ENCODE measurements around the gene TREML4. TPM values are rescaled to one million over a fixed set of nuclear protein-coding genes. Genes with fewer than 3 reads are reported as not detected.

TREML4 gene
- total and polyA plus RNA-seq, 4 experiments from 2014 or later, result not detected

DNA sequence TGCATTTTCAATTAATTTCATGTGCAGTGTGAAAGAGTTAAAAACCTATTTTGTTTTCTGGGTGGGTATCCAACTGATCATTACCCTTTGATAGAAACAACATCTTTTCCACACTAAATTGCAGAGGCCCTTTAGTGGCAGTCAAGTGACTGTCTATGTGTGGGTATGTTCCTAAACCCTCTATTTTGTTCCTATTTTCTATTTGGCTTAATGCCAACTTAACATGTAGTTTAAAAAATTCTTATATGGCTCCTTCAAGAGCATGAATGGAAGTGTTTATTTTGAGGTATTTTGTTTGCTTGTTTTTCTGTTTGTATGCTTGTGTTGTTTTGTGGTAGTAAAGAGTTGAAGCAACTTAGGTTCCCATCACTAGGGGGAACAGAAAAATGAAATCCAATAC, 38.4 kb downstream of the TREML4 start:
- Histone ChIP-seq H3K4me3 (ENCODE audit: low read length in 2 of 2) (no peak overlapping the region), H3K27me3 (ENCODE audit: insufficient read depth, low read length) (no peaks in the 10 kb centered on the region), H3K9me3 (ENCODE audit: control insufficient read depth in 1 of 2, low read length in 2 of 2) (no peaks in the 10 kb centered on the region), H3K27ac (ENCODE audit: low read depth, low read length) (no peak overlapping the region), H3K4me1 (ENCODE audit: insufficient read depth, low read length) (no peaks in the 10 kb centered on the region), H3K36me3 (ENCODE audit: insufficient read depth, low read length) (no peaks in the 10 kb centered on the region)
- H3K4me3 Mint-ChIP-seq, result no peak overlapping the region
- ChIA-PET CTCF (ENCODE audit: partially characterized antibody) (no interaction called here), POLR2A (ENCODE audit: partially characterized antibody) (no interaction called here)
- no peaks in the 10 kb centered on the region for H3K4me1 Mint-ChIP-seq
- intact Hi-C loops (cut with micrococcal nuclease), result no loop called here
- peaks cover 0 to 2% of the 10 kb centered on the region in 2 donors for H3K27me3 Mint-ChIP-seq
- H3K27ac Mint-ChIP-seq, result no peak overlapping the region
- DNase-seq, result no peak
- peaks cover 2 to 4% of the 10 kb centered on the region in 2 donors for H3K36me3 Mint-ChIP-seq
- peaks cover 2 to 24% (median 20%) of the 10 kb centered on the region in 8 donors for H3K9me3 Mint-ChIP-seq

DNA sequence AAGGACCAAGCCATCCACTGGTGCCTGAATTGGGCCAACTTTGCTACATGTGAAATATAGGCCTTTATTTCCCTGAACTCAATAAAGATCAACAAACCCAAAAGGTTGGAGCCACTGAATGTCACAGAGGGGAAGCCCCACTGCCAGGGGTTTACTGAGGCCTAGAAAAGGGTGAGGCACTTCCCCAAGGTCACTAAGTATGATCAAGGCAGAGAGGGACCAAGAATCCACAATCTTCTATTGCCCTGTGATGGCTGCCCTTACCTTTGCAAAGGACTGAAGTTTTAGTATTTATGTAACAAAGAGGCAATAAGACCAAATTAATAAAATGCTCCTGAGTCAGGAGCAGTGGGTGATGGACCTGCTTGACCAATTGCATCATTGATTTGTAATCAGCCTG, 40.3 kb downstream of the TREML4 start:
- Mint-ChIP-seq H3K36me3 (no peaks in the 10 kb centered on the region), H3K27ac (no peak overlapping the region), H3K27me3 (no peaks in the 10 kb centered on the region), H3K4me1 (peaks cover 0 to 4% (median 3%) of the 10 kb centered on the region in 4 donors), H3K4me3 (no peak overlapping the region), H3K9me3 (peaks cover 0 to 6% (median 4%) of the 10 kb centered on the region in 8 donors)
- ChIA-PET CTCF (ENCODE audit: partially characterized antibody) (interaction anchor here (1.1 kb wide), 1 partner anchor 52 kb away, joined by 3 read pairs; no protein-coding TSS in a partner anchor), POLR2A (ENCODE audit: partially characterized antibody) (no interaction called here)
- H3K4me1 ChIP-seq (ENCODE audit: insufficient read depth, low read length), result no peaks in the 10 kb centered on the region
- H3K27me3 ChIP-seq (ENCODE audit: insufficient read depth, low read length), result no peaks in the 10 kb centered on the region
- H3K36me3 ChIP-seq (ENCODE audit: insufficient read depth, low read length), result no peaks in the 10 kb centered on the region
- DNase-seq, result no peak
- H3K4me3 ChIP-seq (ENCODE audit: low read length in 2 of 2), result no peak overlapping the region
- intact Hi-C loops (cut with micrococcal nuclease), result no loop called here
- no peaks in the 10 kb centered on the region for H3K9me3 ChIP-seq (ENCODE audit: control insufficient read depth in 1 of 2, low read length in 2 of 2)
- no peak overlapping the region for H3K27ac ChIP-seq (ENCODE audit: low read depth, low read length)

DNA sequence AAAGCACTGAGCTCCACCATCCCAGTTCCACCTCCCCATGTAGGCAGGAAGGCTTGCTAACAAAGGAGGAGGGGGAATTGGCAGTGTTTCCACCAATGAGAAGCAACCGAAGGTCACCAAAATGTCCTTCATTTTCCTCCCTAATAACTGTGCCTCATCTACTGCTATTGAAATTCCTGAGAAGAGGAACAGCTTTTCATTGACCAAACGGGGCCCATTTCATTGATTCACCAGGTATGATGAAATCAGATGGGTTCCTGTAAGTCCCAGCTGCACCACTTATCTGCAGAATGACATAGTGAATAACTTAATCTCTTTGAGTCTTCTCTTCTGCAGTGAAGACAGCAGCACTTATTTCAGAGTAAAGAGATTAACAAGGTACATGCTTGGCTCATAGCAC, 41.0 kb downstream of the TREML4 start:
- Mint-ChIP-seq H3K4me3 (no peak overlapping the region), H3K9me3 (peaks cover 0 to 2% (median 0%) of the 10 kb centered on the region in 8 donors), H3K27ac (no peak overlapping the region), H3K36me3 (no peaks in the 10 kb centered on the region), H3K27me3 (no peaks in the 10 kb centered on the region), H3K4me1 (peaks cover 0 to 4% (median 3%) of the 10 kb centered on the region in 4 donors)
- no peak overlapping the region for H3K4me3 ChIP-seq (ENCODE audit: low read length in 2 of 2)
- no peaks in the 10 kb centered on the region for H3K9me3 ChIP-seq (ENCODE audit: control insufficient read depth in 1 of 2, low read length in 2 of 2)
- no peak overlapping the region for H3K27ac ChIP-seq (ENCODE audit: low read depth, low read length)
- CTCF ChIA-PET (ENCODE audit: partially characterized antibody), result interaction anchor here (1.1 kb wide), 1 partner anchor 52 kb away, joined by 3 read pairs; no protein-coding TSS in a partner anchor
- no peaks in the 10 kb centered on the region for H3K4me1 ChIP-seq (ENCODE audit: insufficient read depth, low read length)
- H3K36me3 ChIP-seq (ENCODE audit: insufficient read depth, low read length), result no peaks in the 10 kb centered on the region
- H3K27me3 ChIP-seq (ENCODE audit: insufficient read depth, low read length), result no peaks in the 10 kb centered on the region
- POLR2A ChIA-PET (ENCODE audit: partially characterized antibody), result no interaction called here
- intact Hi-C loops (cut with micrococcal nuclease), result no loop called here
- DNase-seq, result no peak

DNA sequence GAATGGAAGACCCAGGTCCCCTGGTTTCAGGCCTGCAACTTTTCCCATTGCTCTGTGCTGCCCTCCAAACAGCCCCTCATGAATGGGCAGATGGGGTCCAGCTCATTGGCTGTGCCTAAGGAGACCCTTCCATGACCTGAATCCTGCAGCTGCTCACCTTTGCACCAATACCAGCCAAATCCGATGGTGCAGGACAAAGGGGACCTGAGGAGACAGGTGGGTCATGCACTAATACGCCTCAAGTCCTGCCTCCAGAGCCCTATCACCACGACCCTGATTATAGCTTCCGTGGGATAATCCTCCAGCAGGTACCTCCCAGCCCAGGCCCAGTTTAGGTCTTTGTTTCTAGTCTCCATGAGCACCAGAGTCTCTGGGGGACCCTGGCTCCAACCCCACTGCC, 41.6 kb downstream of the TREML4 start:
- no peak overlapping the region for H3K4me3 ChIP-seq (ENCODE audit: low read length in 2 of 2)
- Mint-ChIP-seq H3K4me3 (no peak overlapping the region), H3K9me3 (peaks cover 0 to 2% (median 0%) of the 10 kb centered on the region in 8 donors), H3K36me3 (no peaks in the 10 kb centered on the region), H3K27ac (no peak overlapping the region), H3K27me3 (no peaks in the 10 kb centered on the region), H3K4me1 (peaks cover 0 to 4% (median 3%) of the 10 kb centered on the region in 4 donors)
- no peaks in the 10 kb centered on the region for H3K27me3 ChIP-seq (ENCODE audit: insufficient read depth, low read length)
- no peak for DNase-seq
- no peaks in the 10 kb centered on the region for H3K36me3 ChIP-seq (ENCODE audit: insufficient read depth, low read length)
- H3K27ac ChIP-seq (ENCODE audit: low read depth, low read length), result no peak overlapping the region
- intact Hi-C loops (cut with micrococcal nuclease), result no loop called here
- no peaks in the 10 kb centered on the region for H3K9me3 ChIP-seq (ENCODE audit: control insufficient read depth in 1 of 2, low read length in 2 of 2)
- POLR2A ChIA-PET (ENCODE audit: partially characterized antibody), result no interaction called here
- H3K4me1 ChIP-seq (ENCODE audit: insufficient read depth, low read length), result no peaks in the 10 kb centered on the region
- CTCF ChIA-PET (ENCODE audit: partially characterized antibody), result interaction anchor here (1.1 kb wide), 1 partner anchor 51 kb away, joined by 3 read pairs; no protein-coding TSS in a partner anchor

DNA sequence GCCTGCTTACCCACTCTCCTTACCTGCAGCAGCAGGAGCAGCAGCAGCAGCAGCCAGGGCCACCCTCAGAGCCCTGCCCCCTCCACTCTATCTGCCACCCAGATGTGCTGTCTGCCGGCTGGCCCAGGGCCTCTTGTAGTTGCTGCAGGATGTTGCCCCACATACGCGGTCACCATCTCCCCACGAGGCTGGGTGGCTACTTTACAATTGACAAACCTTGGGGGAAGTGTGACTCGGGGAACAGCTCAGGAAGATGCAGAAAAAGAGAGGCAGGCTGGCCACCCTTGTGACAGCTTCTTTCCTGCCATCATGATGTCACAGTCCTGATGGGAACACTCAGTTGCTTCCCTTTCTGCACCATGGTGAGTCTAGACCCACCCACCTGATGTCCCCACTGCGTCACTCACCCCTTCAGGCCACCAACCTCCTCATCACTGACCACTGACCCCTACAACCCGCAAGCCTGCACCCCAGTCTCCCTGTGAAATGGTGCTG, 43.8 kb downstream of the TREML4 start:
- H3K4me3 ChIP-seq (ENCODE audit: low read length in 2 of 2), result no peak overlapping the region
- no peak for DNase-seq
- peak overlapping the region in 2 of 7 donors; percentile 26 to 61 for H3K27ac Mint-ChIP-seq
- intact Hi-C loops (cut with micrococcal nuclease), result no loop called here
- no peak overlapping the region for H3K4me3 Mint-ChIP-seq
- no peaks in the 10 kb centered on the region for H3K9me3 Mint-ChIP-seq
- no peak overlapping the region for H3K27ac ChIP-seq (ENCODE audit: low read depth, low read length)
- H3K4me1 ChIP-seq (ENCODE audit: insufficient read depth, low read length), result no peaks in the 10 kb centered on the region
- ChIA-PET CTCF (ENCODE audit: partially characterized antibody) (no interaction called here), POLR2A (ENCODE audit: partially characterized antibody) (no interaction called here)
- H3K27me3 ChIP-seq (ENCODE audit: insufficient read depth, low read length), result no peaks in the 10 kb centered on the region
- no peaks in the 10 kb centered on the region for H3K9me3 ChIP-seq (ENCODE audit: control insufficient read depth in 1 of 2, low read length in 2 of 2)
- H3K36me3 ChIP-seq (ENCODE audit: insufficient read depth, low read length), result no peaks in the 10 kb centered on the region
- peaks cover 0 to 4% of the 10 kb centered on the region in 2 donors for H3K27me3 Mint-ChIP-seq
- H3K36me3 Mint-ChIP-seq, result no peaks in the 10 kb centered on the region
- peaks cover 0 to 4% (median 3%) of the 10 kb centered on the region in 4 donors for H3K4me1 Mint-ChIP-seq

DNA sequence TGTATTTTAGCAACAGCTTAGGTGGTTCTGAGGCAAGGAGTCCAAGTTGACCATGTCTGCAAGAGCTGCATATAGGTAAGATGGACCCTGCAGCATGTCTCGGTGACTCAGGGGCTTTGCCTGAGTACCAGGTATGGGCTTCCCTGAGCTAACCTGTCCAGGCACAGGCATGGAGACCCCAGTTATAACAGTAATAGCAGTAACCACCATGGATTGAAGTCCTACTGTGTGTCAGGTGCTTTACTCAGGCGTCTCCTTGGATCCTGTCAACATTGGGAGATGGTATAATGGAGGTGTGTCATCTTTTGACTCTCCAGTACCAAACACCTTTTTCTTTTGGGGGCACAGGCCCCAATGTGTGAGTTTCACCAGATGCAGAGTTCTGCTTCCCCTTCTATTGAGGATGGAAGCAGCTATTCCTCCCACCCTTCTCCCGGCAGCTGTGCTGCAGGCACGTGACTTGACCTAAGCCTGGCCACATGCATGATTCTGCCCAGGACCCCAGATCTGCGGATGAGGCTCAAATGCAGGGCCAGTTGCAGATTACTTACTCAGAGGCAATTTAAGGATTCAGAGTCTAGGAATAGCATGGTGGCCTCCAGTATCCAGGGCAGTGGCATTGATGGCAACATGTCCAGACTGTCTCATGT, 44.6 kb downstream of the TREML4 start:
- no peak overlapping the region for H3K4me3 Mint-ChIP-seq
- Histone ChIP-seq H3K36me3 (ENCODE audit: insufficient read depth, low read length) (no peaks in the 10 kb centered on the region), H3K4me1 (ENCODE audit: insufficient read depth, low read length) (no peaks in the 10 kb centered on the region), H3K27ac (ENCODE audit: low read depth, low read length) (no peak overlapping the region), H3K27me3 (ENCODE audit: insufficient read depth, low read length) (no peaks in the 10 kb centered on the region), H3K9me3 (ENCODE audit: control insufficient read depth in 1 of 2, low read length in 2 of 2) (no peaks in the 10 kb centered on the region), H3K4me3 (ENCODE audit: low read length in 2 of 2) (no peak overlapping the region)
- H3K27ac Mint-ChIP-seq, result no peak overlapping the region
- peaks cover 0 to 4% of the 10 kb centered on the region in 2 donors for H3K27me3 Mint-ChIP-seq
- ChIA-PET POLR2A (ENCODE audit: partially characterized antibody) (no interaction called here), CTCF (ENCODE audit: partially characterized antibody) (no interaction called here)
- no peaks in the 10 kb centered on the region for H3K36me3 Mint-ChIP-seq
- DNase-seq, result no peak
- intact Hi-C loops (cut with micrococcal nuclease), result no loop called here
- peaks cover 0 to 4% (median 3%) of the 10 kb centered on the region in 4 donors for H3K4me1 Mint-ChIP-seq
- H3K9me3 Mint-ChIP-seq, result no peaks in the 10 kb centered on the region

DNA sequence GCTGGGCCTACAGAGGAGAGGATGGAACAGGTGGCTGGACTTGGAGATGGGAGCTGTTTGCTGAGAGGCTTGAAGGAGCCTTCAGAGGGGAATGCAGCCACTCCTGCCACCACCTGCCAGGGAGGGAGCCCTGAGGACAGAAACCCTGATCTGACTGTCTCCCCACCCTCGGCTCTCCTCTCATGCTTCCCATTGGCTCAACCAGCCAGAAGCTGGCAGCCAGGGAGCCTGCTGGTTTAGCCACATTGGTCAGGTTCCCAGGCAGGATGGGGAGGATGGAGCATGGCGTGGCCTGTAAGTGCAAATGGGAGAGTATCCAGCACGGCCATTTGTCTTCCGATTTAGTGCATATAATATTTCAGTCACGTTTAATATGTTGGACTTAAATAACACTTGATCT, 45.6 kb downstream of the TREML4 start:
- no peak overlapping the region for H3K27ac ChIP-seq (ENCODE audit: low read depth, low read length)
- H3K27me3 ChIP-seq (ENCODE audit: insufficient read depth, low read length), result no peaks in the 10 kb centered on the region
- no peak overlapping the region for H3K4me3 ChIP-seq (ENCODE audit: low read length in 2 of 2)
- ChIA-PET POLR2A (ENCODE audit: partially characterized antibody) (no interaction called here), CTCF (ENCODE audit: partially characterized antibody) (interaction anchor here (1.4 kb wide), 1 partner anchor 92 kb away, joined by 4 read pairs; no protein-coding TSS in a partner anchor)
- peaks cover under 1 to 4% of the 10 kb centered on the region in 2 donors for H3K27me3 Mint-ChIP-seq
- no peaks in the 10 kb centered on the region for H3K9me3 Mint-ChIP-seq
- H3K4me1 Mint-ChIP-seq, result peaks cover 2 to 6% (median 5%) of the 10 kb centered on the region in 4 donors
- H3K36me3 ChIP-seq (ENCODE audit: insufficient read depth, low read length), result no peaks in the 10 kb centered on the region
- H3K27ac Mint-ChIP-seq, result no peak overlapping the region
- H3K36me3 Mint-ChIP-seq, result no peaks in the 10 kb centered on the region
- intact Hi-C loops (cut with micrococcal nuclease), result no loop called here
- no peaks in the 10 kb centered on the region for H3K9me3 ChIP-seq (ENCODE audit: control insufficient read depth in 1 of 2, low read length in 2 of 2)
- no peak for DNase-seq
- H3K4me1 ChIP-seq (ENCODE audit: insufficient read depth, low read length), result peaks cover 2% of the 10 kb centered on the region
- no peak overlapping the region for H3K4me3 Mint-ChIP-seq

Measured in CD4-positive, alpha-beta memory T cell (primary cell).